HepG2 (cell line): ENCODE data around the gene CLTA. TPM values are rescaled to one million over a fixed set of nuclear protein-coding genes. Genes with fewer than 3 reads are reported as not detected.

Source experiments
- AKNA ChIP-seq: sonication (generic); formaldehyde crosslinking; IDR thresholded peaks from 2 replicates; pipeline ENCODE4 v1.4.0; 2020; ENCODE audit warnings: missing genetic modification reagents, borderline replicate concordance
- DDIT3 ChIP-seq: sonication (generic); formaldehyde crosslinking; IDR thresholded peaks from 2 replicates; pipeline ENCODE4 v1.4.0; 2020; ENCODE audit warnings: mild to moderate bottlenecking, missing genetic modification reagents
- GATAD1 ChIP-seq: IDR thresholded peaks from 2 replicates; pipeline ENCODE4 v1.6.1; 2016; ENCODE audit warnings: missing genetic modification reagents, missing compliant biosample characterization
- HIC2 ChIP-seq: sonication (generic); formaldehyde crosslinking; IDR thresholded peaks from 2 replicates; pipeline ENCODE4 v1.9.0; 2022; ENCODE audit warnings: low read depth, missing genetic modification reagents
- MXI1 ChIP-seq: IDR thresholded peaks from 3 replicates; pipeline ENCODE4 v1.6.1; 2012; ENCODE audit warnings: low read depth, low read length, inconsistent platforms, borderline replicate concordance
- NCOA2 ChIP-seq: sonication (generic); formaldehyde crosslinking; IDR thresholded peaks from 2 replicates; pipeline ENCODE4 v1.8.0; 2022; ENCODE audit warnings: inconsistent platforms
- NFE2L2 ChIP-seq: fragments of 150-350 bp; IDR thresholded peaks from 2 replicates; pipeline ENCODE4 v1.6.1; 2014; ENCODE audit warnings: low read length
- NFKBIZ ChIP-seq: IDR thresholded peaks from 2 replicates; pipeline ENCODE4 v1.6.1; 2018; ENCODE audit warnings: missing genetic modification reagents, missing compliant biosample characterization
- POGZ ChIP-seq: sonication (generic); formaldehyde crosslinking; IDR thresholded peaks from 2 replicates; pipeline ENCODE4 v1.4.0; 2020; ENCODE audit warnings: mild to moderate bottlenecking, missing genetic modification reagents
- PPARG ChIP-seq: conservative IDR thresholded peaks from 2 replicates; pipeline ENCODE4 v1.6.1; 2016; ENCODE audit warnings: missing biosample characterization, missing genetic modification reagents
- RFXANK ChIP-seq: IDR thresholded peaks from 2 replicates; pipeline ENCODE4 v1.6.1; 2016
- SMAD9 ChIP-seq: sonication (generic); formaldehyde crosslinking; IDR thresholded peaks from 2 replicates; pipeline ENCODE4 v1.5.1; 2020; ENCODE audit warnings: mild to moderate bottlenecking, missing genetic modification reagents
- SRSF1 ChIP-seq: fragments of 200-400 bp; formaldehyde crosslinking; optimal IDR thresholded peaks from 2 replicates; pipeline ENCODE3; 2017; ENCODE audit warnings: mild to moderate bottlenecking, low read depth, low read length, moderate library complexity
- TEAD3 ChIP-seq: optimal IDR thresholded peaks from 2 replicates; pipeline ENCODE3; 2016; ENCODE audit warnings: borderline replicate concordance
- TRIM22 ChIP-seq: fragments of 450-650 bp; IDR thresholded peaks from 2 replicates; pipeline ENCODE4 v1.6.1; 2017
- U2AF1 ChIP-seq: fragments of 200-400 bp; formaldehyde crosslinking; optimal IDR thresholded peaks from 2 replicates; pipeline ENCODE3; 2017; ENCODE audit warnings: mild to moderate bottlenecking, low read depth, low read length
- ZFP1 ChIP-seq: IDR thresholded peaks from 2 replicates; pipeline ENCODE4 v1.6.1; 2016
- ZNF253 ChIP-seq: sonication (generic); formaldehyde crosslinking; IDR thresholded peaks from 2 replicates; pipeline ENCODE4 v1.8.0; 2022; ENCODE audit warnings: mild to moderate bottlenecking, missing genetic modification reagents, borderline replicate concordance
- ZNF282 ChIP-seq: fragments of 450-650 bp; IDR thresholded peaks from 2 replicates; pipeline ENCODE4 v1.6.1; 2018; ENCODE audit not compliant: partially characterized antibody
- ZNF292 ChIP-seq: sonication (generic); formaldehyde crosslinking; IDR thresholded peaks from 2 replicates; pipeline ENCODE4 v1.8.1; 2022; ENCODE audit warnings: mild to moderate bottlenecking, low read depth, missing genetic modification reagents, borderline replicate concordance
- ZNF44 ChIP-seq: sonication (generic); formaldehyde crosslinking; IDR thresholded peaks from 2 replicates; pipeline ENCODE4 v1.5.1; 2020; ENCODE audit warnings: mild to moderate bottlenecking, missing genetic modification reagents
- ZNF558 ChIP-seq: sonication (generic); formaldehyde crosslinking; IDR thresholded peaks from 2 replicates; pipeline ENCODE4 v1.9.0; 2022; ENCODE audit warnings: mild to moderate bottlenecking, missing genetic modification reagents, borderline replicate concordance
- ZNF7 ChIP-seq: IDR thresholded peaks from 2 replicates; pipeline ENCODE4 v1.6.1; 2016; ENCODE audit warnings: missing biosample characterization, missing genetic modification reagents
- polyA plus RNA-seq, 8 experiments: library from polyadenylated mRNA; depleted of rRNA in 3 of 8; stranded (reverse) in 7 of 8; unstranded in 1 of 8; fragments of >200 nt; fragmentation: Illumina TruSeq in 4 of 8; extraction: Trizol in 4 of 8; gene quantifications; 2 replicates each; pipeline versions ENCODE4 v1.2.1 to v1.2.3, GENCODE V29; 2011 to 2016; ENCODE audit warnings: low read depth in 4 of 8, missing spikeins in 1 of 8, mixed read lengths in 1 of 8; ENCODE audit not compliant: insufficient read depth in 1 of 8
- total RNA-seq, 5 experiments: library from RNA; depleted of rRNA; stranded (reverse); fragments of >200 nt; fragmentation: Illumina TruSeq; extraction: Trizol; gene quantifications; 2 replicates each; pipeline ENCODE4 v1.2.3, GENCODE V29; 2016; ENCODE audit warnings: low read depth in 1 of 5

The CLTA gene
- total and polyA plus RNA-seq, 2 of the 13 experiments (the other 11 are each of a cell fraction or from before 2014, with no cell fraction given), result 143 to 222 TPM

- peak; percentile 87 for TF ChIP-seq ZNF44 (CRISPR knock-in tag)
- TF ChIP-seq SRSF1, result peak; percentile 73
- TF ChIP-seq RFXANK (CRISPR knock-in tag), result peak; percentile 84; the same call in 1 of the 2 replicates
- peak; percentile 91 for TF ChIP-seq TEAD3 (CRISPR knock-in tag)
- peak; percentile 85; the same call in 2 of the 3 replicates for TF ChIP-seq MXI1
- peak; percentile 68 for TF ChIP-seq HIC2 (CRISPR knock-in tag)
- peak; percentile 89 for TF ChIP-seq GATAD1 (CRISPR knock-in tag)
- TF ChIP-seq NCOA2, result peak; percentile 53; the same call in 1 of the 2 replicates
- peak; percentile 57 for TF ChIP-seq PPARG
- TF ChIP-seq TRIM22, result no peak
- TF ChIP-seq ZFP1 (CRISPR knock-in tag), result peak; percentile 45; the same call in 1 of the 2 replicates
- peak; percentile 89; the same call in 1 of the 2 replicates for TF ChIP-seq POGZ (CRISPR knock-in tag)
- 0 out of 2 replicates have a peak, but pooled peaks have one; percentile 55 for TF ChIP-seq ZNF558 (CRISPR knock-in tag)
- peak; percentile 61; the same call in 1 of the 2 replicates for TF ChIP-seq NFKBIZ (CRISPR knock-in tag)
- TF ChIP-seq SMAD9 (CRISPR knock-in tag), result 0 out of 2 replicates have a peak, but pooled peaks have one; percentile 69
- TF ChIP-seq U2AF1, result peak; percentile 65
- no peak for TF ChIP-seq AKNA
- TF ChIP-seq NFE2L2, result no peak
- no peak for TF ChIP-seq ZNF282
- no peak for TF ChIP-seq DDIT3 (CRISPR knock-in tag)
- peak; percentile 89; the same call in 1 of the 2 replicates for TF ChIP-seq ZNF292 (CRISPR knock-in tag)
- no peak for TF ChIP-seq ZNF7 (CRISPR knock-in tag)
- TF ChIP-seq ZNF253 (CRISPR knock-in tag), result no peak; the same call in 1 of the 2 replicates
These were observed 67.7 kb downstream of the CLTA start, which contains the start of gene GNE (continued) for GRCh38 chr9:36258208-36258995.
